NCI-H1092 (cell line): Measurements from ENCODE around the gene TANGO6.
"Not testable (repeated sequence)": the region's sequence is repeated elsewhere in the genome, so short reads cannot be mapped to it uniquely, and the experiment has no call there.

ENCODE experiments used
- DNase-seq: peaks from one replicate; lab custom pipeline; 2025; lab: John Stamatoyannopoulos, UW

TANGO6 gene

GRCh38 chr16:68972720-68973119, 129.4 kb downstream of the TANGO6 start:
- DNase-seq: no peak

DNA sequence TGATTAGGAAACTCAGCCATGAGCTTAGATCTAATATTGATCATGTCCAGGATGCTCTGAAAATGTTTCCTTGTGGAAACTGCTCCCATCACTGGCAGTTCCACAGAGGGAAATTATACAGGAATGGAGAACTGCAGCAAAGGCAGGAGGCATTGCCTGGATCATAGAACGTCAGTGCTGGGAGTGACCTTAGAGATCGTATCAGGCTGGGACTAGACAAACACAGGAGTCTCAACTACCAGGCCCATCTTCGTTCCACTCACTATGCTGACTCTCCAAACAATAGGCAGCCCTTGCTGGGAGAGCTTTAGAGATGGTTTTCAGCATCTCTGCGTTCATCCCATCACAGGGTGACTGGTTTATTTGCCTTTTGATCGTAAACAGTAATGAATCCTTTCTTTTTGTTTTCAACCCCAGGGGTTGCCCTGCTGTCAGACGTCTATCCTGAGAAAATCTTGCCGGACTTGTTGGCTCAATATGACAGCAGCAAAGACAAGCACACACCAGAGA, 130.3 kb downstream of the TANGO6 start:
- no peak for DNase-seq

DNA sequence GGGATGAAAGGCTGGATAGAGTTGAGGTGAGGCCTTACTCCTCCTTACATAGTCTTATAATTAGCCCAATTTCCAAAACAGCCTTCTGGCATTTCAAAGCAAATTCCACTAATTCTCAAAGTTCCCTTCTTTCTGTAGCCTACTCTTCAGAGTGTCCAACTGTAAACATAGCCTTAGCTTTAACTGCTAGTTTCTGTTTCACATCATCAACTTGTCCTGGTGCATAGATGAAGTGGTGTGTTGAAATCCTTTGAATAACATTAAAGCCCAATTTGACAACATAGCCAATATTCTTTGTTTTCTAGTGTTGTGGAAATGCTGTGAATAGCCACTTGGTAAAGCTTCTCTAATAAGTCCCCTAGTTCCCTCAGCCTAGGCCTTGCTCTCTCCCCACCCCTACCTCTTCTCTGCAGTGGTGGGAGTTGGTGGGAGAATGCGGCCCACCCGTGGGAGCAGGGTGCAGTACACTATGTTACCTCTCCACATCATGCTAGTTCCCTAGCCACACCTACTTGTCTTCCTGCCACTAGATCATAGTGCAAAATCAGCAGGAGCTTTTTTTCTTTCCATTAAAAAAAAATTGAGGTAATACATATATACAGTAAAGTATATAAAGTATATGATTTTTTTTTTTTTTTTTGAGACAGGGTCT, 135.1 kb downstream of the TANGO6 start:
- no peak for DNase-seq

DNA sequence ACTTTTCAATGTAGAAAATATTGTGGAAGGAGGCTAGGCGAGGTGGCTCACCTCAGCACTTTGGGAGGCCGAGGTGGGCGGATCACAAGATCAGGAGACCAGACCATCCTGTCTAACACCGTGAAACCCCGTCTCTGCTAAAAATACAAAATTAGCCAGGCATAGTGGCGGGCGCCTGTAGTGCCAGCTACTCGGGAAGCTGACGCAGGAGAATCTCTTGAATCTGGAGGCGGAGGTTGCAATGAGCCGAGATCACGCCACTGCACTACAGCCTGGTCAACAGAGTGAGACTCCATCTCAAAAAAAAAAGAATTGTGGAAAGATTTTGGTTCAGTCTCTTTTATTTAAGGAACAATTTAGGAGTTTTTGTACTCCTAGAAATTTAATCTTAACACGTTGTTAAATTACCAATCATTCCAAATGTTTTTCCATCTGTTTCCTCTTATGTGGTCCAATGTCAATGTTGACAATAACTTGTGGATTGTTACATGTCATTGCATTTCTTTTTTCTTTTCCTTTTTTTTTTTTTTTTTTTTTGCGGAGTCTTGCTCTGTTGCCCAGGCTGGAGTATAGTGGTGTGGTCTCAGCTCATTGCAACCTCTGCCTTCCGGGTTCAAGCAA, 137.5 kb downstream of the TANGO6 start:
- DNase-seq: no peak

DNA sequence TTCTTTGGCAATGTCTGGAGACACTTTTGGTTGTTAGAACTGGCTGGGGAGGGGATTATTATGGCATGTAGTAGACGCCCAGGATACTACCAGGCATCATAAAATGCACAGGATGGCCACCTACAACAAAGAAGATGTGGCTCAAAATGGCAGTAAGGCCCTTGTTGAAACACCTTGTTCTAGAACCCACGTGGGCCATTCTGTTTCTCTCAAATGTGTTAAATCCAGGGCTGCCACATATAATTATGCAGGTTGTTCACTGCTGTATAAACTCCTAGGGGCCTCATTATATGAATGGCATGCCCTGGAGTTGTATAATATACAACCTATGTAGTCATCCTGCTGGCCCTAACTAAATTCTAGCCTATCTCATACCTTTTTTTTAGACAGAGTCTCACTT, 138.6 kb downstream of the TANGO6 start:
- DNase-seq: no peak

DNA sequence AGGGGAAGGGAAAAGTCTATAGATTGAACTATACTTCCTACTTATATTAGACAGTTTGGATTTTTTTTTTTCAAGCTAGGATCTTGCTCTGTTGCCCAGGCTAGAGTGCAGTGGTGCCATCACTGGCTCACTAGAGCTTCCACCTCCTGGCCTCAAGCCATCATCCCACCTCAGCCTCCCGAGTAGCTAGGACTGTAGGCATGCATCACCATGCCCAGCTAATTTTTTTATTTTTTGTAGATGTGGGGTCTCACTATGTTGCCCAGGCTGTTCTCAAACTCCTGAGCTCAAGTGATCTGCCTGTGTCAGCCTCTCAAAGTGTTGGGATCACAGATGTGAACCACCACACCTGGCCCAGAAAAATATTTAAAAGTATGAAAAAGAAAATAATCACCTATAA, 141.1 kb downstream of the TANGO6 start:
- no peak for DNase-seq

- DNase-seq: no peak
Observed at GRCh38 chr16:68985268-68985667, 141.9 kb downstream of the TANGO6 start.

DNA sequence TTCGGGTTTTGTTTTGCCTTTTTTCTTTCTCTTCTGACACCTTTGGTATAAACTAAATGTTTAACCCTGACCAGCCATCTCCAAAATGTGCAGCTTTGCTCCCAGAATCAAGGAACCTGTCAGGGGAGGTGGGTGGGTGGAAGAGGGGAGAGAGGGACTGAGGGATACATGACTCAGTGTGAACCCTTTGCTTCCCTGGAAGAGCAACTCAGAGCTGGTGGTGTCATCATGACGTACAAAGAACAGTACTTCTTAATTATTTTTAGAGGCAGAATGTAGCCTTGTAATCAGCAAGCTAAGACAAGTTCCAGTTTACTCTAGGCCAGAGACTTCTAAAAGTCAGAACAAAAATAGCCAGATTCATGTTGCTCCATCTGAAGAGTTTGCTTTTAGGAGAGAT, 142.5 kb downstream of the TANGO6 start:
- DNase-seq: no peak

DNA sequence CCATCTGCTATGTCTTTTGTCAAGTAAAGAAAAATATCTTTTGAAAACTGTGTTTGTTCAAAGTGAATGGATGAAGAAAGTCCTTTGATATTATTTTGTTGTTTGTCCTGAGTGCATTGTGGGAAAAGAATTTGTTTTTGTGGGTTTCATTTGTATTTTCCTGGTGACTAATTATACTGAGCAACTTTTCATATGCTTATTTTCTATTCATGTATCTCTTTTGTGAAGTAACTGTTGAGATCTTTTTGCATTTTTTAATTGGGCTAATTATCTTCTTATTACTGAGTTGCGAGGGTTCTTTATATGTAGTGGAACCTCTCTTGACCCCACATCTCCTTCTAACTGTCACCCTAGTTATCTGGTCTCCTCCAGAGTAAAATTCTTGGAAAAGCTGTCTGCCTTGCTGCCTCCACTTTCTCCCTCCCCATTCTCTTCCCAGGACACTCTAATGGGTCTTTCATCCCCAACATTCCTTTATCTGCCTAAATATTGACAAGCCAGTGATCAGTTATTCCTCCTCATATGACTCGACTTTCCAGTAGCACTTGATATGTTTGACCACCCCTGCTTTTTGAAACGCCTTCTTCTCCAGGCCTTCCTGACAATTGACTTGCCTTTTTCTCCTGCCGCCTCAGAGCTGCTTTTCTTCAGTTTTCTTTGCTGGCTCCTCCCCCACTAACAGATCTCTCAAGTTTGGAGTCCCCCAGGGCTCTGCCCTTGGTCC, 144.6 kb downstream of the TANGO6 start:
- DNase-seq: no peak

- DNase-seq: not testable (repeated sequence)
Observed at GRCh38 chr16:68990172-68990845, 147.0 kb downstream of the TANGO6 start.

DNA sequence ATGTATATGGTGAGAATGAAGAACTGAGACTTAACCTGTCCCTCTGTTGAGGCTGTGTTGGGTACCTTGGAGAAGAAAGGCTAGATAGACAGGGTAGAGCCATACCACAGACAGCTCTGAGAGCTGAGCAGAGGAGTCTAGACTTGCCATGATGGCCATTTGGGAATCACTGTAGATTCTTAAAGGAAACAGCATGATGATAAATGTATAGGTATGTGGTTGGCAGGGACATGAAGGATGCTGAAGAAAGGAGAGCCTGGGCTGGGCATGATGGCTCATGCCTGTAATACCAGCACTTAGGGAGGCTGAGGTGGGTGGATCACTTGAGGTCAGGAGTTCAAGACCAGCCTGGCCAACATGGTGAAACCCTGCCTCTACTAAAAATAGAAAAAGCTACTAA, 147.7 kb downstream of the TANGO6 start:
- no peak for DNase-seq

GRCh38 chr16:68992521-68992920, 149.2 kb downstream of the TANGO6 start:
- no peak for DNase-seq

DNA sequence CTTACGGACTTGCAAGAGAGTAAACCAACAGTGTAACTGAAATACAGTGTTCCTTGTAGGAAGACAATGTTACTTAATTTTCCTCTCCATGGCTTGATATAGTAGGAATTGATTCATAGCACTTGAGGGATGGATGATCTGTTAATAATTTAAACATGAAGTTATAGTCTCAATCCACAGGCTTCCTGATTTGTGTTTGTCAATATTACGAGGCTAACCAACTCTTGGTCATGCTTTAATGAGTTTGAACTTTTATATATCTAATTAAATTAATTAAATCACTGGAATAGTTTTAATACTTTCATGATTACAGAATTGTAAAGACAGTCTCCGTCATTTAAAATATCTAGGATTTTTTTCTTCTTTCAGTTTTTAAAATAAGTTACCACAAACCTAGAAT, 150.1 kb downstream of the TANGO6 start:
- DNase-seq: no peak

GRCh38 chr16:68993885-68994284, 150.6 kb downstream of the TANGO6 start:
- DNase-seq: no peak

GRCh38 chr16:68994324-68994723, 151.0 kb downstream of the TANGO6 start:
- no peak for DNase-seq

- DNase-seq: peak; percentile 15
Observed at GRCh38 chr16:68995011-68995504, 151.7 kb downstream of the TANGO6 start.

DNA sequence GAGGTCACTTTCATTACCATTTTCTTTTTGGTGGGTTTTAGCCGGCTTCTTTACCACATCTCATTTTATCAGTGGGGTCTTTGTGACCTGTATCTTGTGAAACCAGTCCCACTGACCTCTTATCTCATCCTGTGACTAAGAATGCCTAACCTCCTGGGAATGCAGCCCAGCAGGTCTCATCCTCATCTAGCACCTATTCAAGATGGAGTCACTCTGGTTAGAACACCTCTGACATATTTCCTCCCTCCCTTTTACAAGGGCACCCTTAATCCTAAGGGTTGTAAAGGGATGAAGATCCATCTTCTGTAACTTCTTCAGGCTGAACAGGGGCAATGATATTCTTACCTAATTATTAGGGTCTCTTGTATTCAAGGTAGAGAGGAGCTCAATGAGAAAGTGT, 154.2 kb downstream of the TANGO6 start:
- no peak for DNase-seq

GRCh38 chr16:68999114-68999513, 155.8 kb downstream of the TANGO6 start:
- no peak for DNase-seq

- DNase-seq: no peak
Observed at GRCh38 chr16:69003500-69003899, 160.2 kb downstream of the TANGO6 start.

DNA sequence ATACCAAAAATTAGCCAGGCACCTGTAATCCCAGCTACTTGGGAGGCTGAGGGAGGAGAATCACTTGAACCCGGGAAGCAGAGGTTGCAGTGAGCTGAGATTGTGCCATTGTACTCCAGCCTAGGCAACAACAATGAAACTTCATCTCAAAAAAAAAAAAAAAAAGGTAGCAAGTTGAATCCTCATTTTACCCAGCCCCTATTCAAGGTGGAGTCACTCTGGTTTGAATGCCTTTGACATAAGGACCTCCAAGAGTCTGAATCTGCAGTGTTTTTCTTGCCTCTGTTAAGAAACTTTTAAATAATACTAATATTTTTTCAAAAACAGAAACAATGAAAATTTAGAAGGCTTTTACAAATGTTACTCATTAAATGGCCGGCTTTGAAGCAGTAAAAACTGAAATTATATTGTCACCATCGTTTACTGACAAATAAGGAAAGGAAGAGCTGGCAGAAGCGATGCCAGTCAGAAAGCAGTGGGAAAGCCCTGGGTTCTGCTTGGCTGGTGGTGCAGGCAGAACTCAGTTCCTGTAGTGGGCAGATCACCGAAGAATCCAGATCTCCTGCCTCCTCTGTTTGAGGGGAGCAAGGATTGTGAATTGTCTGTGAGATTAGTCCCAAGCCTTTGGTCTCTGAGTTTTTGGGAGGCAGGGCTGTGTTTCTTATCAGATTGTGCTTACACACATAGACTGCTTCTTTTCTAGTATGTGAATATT, 162.5 kb downstream of the TANGO6 start:
- DNase-seq: no peak

- DNase-seq: no peak
Observed at GRCh38 chr16:69012906-69013305, 169.6 kb downstream of the TANGO6 start.

- no peak for DNase-seq
Observed at GRCh38 chr16:69013991-69014390, 170.7 kb downstream of the TANGO6 start.
